Measurements from ENCODE around the gene TRIM22. TPM values are rescaled to one million over a fixed set of nuclear protein-coding genes. Genes with fewer than 3 reads are reported as not detected.

The TRIM22 gene
- total RNA-seq, 1 experiment from 2014 or later = 0.61 TPM

DNA sequence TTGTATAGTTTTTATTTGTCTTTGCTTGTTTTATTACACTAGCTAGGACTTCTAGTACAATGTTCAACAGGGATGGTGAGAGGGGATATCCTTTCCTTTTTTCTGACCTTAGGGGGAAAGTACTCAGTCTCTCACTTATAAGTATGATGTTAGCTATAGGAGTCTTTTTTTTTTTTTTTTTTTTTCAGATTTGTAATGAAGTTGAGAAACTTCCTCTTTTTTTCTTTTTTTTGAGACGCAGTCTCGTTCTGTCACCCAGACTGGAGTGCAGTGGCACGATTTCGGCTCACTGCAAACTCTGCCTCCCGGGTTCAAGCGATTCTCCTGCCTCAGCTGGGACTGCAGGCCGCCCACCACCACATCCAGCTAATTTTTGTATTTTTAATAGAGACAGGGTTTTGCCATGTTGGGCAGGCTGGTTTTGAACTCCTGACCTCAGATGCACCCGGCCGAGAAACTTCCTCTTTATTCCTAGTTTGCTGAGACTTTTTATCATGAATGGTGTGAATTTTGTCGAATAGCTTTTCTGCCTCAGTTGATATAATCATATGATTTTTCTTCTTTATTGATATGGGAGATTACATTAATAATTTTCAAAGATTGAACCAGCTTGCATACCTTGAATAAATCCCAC is 10.9 kb downstream of the TRIM22 start:
- TF ChIP-seq FOSL1 (IDR thresholded peaks at IDR 0.05; ENCODE audit: low read depth) (no peak), SP1 (IDR thresholded peaks at IDR 0.05; ENCODE audit: low read depth) (no peak), ZNF274 (IDR thresholded peaks at IDR 0.05; ENCODE audit: low read depth, low read length) (no peak), SRF (IDR thresholded peaks at IDR 0.05; ENCODE audit: low read depth) (no peak), YY1 (IDR thresholded peaks at IDR 0.05; ENCODE audit: extremely low read depth, insufficient replicate concordance, low read depth, low read length) (no peak), RAD21 (IDR thresholded peaks at IDR 0.05; ENCODE audit: low read depth) (no peak), JUND (IDR thresholded peaks at IDR 0.05) (no peak), POLR2AphosphoS5 (IDR thresholded peaks at IDR 0.05; ENCODE audit: low read depth, low read length) (no peak)
- TF ChIP-seq, protein P1, sequence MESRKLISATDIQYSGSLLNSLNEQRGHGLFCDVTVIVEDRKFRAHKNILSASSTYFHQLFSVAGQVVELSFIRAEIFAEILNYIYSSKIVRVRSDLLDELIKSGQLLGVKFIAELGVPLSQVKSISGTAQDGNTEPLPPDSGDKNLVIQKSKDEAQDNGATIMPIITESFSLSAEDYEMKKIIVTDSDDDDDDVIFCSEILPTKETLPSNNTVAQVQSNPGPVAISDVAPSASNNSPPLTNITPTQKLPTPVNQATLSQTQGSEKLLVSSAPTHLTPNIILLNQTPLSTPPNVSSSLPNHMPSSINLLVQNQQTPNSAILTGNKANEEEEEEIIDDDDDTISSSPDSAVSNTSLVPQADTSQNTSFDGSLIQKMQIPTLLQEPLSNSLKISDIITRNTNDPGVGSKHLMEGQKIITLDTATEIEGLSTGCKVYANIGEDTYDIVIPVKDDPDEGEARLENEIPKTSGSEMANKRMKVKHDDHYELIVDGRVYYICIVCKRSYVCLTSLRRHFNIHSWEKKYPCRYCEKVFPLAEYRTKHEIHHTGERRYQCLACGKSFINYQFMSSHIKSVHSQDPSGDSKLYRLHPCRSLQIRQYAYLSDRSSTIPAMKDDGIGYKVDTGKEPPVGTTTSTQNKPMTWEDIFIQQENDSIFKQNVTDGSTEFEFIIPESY (IDR thresholded peaks at IDR 0.05; ENCODE audit: extremely low read depth, insufficient replicate concordance, low read length) = no peak
- TF ChIP-seq, protein P2, sequence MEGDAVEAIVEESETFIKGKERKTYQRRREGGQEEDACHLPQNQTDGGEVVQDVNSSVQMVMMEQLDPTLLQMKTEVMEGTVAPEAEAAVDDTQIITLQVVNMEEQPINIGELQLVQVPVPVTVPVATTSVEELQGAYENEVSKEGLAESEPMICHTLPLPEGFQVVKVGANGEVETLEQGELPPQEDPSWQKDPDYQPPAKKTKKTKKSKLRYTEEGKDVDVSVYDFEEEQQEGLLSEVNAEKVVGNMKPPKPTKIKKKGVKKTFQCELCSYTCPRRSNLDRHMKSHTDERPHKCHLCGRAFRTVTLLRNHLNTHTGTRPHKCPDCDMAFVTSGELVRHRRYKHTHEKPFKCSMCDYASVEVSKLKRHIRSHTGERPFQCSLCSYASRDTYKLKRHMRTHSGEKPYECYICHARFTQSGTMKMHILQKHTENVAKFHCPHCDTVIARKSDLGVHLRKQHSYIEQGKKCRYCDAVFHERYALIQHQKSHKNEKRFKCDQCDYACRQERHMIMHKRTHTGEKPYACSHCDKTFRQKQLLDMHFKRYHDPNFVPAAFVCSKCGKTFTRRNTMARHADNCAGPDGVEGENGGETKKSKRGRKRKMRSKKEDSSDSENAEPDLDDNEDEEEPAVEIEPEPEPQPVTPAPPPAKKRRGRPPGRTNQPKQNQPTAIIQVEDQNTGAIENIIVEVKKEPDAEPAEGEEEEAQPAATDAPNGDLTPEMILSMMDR (IDR thresholded peaks at IDR 0.05 in 2 of 3, conservative IDR thresholded peaks at IDR 0.05 in 1 of 3; ENCODE audit: borderline replicate concordance in 1 of 3, insufficient read depth in 1 of 3, low read depth in 2 of 3, low read length in 2 of 3) = no peak
- ATAC-seq = no peak
- DNase-seq (ENCODE audit: low read depth, low spot score) = no peak
- no TSS peak for BruUV-seq (replicated peaks)
- no peak overlapping the region for H3K4me3 ChIP-seq (replicated peaks in 1 of 2; ENCODE audit: low read depth in 1 of 2, low read length in 2 of 2)
- H3K27me3 ChIP-seq (ENCODE audit: insufficient read depth, low read length) = peaks cover 42% of the 10 kb centered on the region
- no peaks in the 10 kb centered on the region for H3K4me1 ChIP-seq (ENCODE audit: control insufficient read depth in 1 of 2, insufficient read depth in 2 of 2, low read length in 2 of 2)
- no peaks in the 10 kb centered on the region for H3K36me3 ChIP-seq (ENCODE audit: control insufficient read depth in 1 of 2, insufficient read depth in 2 of 2, low read length in 2 of 2)
- no peaks in the 10 kb centered on the region for H4K20me1 ChIP-seq (ENCODE audit: insufficient read depth)
- intact Hi-C loops (cut with micrococcal nuclease) = no loop called here
- CTCF ChIA-PET = interaction anchor here (0.6 kb wide), 1 partner anchor 193 kb away, joined by 4 read pairs; no protein-coding TSS in a partner anchor
- H3K27ac ChIP-seq (ENCODE audit: low read depth, low read length) = no peak overlapping the region
- H3K9ac ChIP-seq (ENCODE audit: low read length) = no peak overlapping the region
- no peaks in the 10 kb centered on the region for H3K9me3 ChIP-seq (ENCODE audit: control insufficient read depth in 1 of 2, insufficient read depth in 1 of 2, low read depth in 1 of 2, low read length in 2 of 2)
- POLR2A ChIA-PET = no interaction called here
- RAD21 ChIA-PET (ENCODE audit: low non-redundant PET in 1 of 2, low total read pairs in 2 of 2, uncharacterized antibody in 2 of 2, unreplicated experiment in 2 of 2) = no interaction called here
- no peaks in the 10 kb centered on the region for H3K9me2 ChIP-seq (ENCODE audit: insufficient read depth)
- no peak overlapping the region for H3K4me2 ChIP-seq (ENCODE audit: low read length)
- H2AFZ ChIP-seq (ENCODE audit: low read depth, low read length, poor library complexity, severe bottlenecking) = no peak overlapping the region
- H3K79me2 ChIP-seq (ENCODE audit: insufficient read depth, low read length) = no peaks in the 10 kb centered on the region

All from HCT116 (cell line).